SH-SY5Y (cell line): ENCODE measurements around the gene ZC3HAV1.

Source experiments
- GATA2 ChIP-seq: IDR thresholded peaks from 2 replicates; pipeline ENCODE4 v1.6.1; 2011; ENCODE audit warnings: mild to moderate bottlenecking, low read depth, low read length
- GATA3 ChIP-seq: IDR thresholded peaks from 2 replicates; pipeline ENCODE4 v1.6.1; 2011; ENCODE audit warnings: low read depth, mild to moderate bottlenecking, low read length, moderate library complexity

DNA sequence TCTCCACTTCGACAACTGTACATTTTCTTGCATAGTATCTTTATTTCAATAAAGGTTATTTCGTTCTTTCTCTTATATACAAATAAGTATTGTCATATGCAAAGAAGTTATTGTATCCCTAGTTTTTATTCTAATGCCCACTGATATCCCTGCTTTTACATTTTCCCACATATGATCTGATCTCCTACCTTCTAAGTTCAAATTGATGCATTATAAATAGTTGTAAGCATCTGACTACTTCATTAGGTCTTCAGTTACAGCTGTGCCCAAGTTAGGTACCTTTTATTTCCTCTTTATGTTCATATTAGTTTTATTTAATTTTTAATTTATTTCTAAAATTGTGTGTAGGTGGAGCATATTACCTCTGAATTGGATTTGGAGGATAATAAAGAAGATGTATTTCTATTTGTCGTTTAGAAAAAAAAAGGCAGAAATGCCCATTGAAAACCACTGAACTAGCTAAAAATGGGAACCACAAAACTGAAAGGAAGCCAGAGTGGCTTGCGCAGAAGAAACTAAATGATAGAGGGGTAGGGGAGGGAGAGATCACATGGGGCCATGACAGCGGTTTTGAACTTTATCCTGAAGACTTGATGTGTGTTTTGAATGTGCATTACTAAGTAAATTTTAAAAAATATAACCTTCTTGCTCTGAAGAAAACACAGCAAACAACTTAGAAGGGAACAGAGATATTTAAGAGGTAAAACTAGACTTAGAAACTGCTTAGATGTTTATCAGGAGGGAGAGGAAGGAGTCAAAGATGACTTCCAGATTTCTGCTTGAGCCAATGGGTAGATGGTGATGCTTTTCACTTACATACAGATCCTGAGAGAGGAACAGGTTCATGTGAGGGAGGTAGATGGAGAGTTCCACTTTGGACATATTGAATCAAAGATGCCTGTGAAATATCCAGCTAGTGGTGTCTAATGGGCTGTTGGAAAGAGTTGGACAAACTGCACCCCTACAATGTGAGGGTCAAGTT is 64.4 kb downstream of the ZC3HAV1 start:
- TF ChIP-seq GATA3 = no peak
- TF ChIP-seq GATA2 = no peak
